SU-DHL-6 (cell line): Measurements from ENCODE around the gene SLC41A1.

Experiments
- EZH2phosphoT487 ChIP-seq: fragments of 200-600 bp; sonication (generic), shearing (Covaris generic); conservative IDR thresholded peaks from 2 replicates; pipeline ENCODE4 v1.6.1; 2018; ENCODE audit warnings: mild to moderate bottlenecking, antibody characterized with exemption, low read length, moderate library complexity, mixed read lengths
- TF ChIP-seq, protein P1 (sequence below): fragments of 200-600 bp; sonication (generic); IDR thresholded peaks from one replicate; pipeline ENCODE4 v1.5.1; 2017; ENCODE audit warnings: antibody characterized with exemption, mild to moderate bottlenecking, low read length, moderate library complexity; ENCODE audit not compliant: insufficient read depth, poor library complexity, severe bottlenecking

DNA sequence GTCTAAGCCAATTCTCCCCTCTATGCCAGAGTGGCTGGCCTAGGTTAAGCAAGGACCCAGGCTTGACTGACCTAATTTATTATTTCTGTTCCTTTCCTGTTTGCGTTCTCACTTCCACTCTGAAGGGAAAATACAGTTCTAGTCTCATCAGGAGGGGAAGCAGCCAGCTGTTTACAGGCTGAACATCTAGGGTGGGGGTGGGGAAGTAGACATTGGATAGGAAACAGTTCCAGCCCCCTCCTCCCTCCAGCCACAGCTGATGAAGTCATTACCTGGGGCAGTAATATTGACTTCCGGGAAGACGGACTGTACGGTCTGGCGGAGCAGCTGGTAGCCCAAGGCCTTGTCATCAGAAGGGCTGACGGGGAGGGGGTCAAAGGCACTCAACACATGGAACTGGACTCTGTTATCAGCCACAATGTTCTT, 19.3 kb upstream of the SLC41A1 start:
- TF ChIP-seq, protein P1, sequence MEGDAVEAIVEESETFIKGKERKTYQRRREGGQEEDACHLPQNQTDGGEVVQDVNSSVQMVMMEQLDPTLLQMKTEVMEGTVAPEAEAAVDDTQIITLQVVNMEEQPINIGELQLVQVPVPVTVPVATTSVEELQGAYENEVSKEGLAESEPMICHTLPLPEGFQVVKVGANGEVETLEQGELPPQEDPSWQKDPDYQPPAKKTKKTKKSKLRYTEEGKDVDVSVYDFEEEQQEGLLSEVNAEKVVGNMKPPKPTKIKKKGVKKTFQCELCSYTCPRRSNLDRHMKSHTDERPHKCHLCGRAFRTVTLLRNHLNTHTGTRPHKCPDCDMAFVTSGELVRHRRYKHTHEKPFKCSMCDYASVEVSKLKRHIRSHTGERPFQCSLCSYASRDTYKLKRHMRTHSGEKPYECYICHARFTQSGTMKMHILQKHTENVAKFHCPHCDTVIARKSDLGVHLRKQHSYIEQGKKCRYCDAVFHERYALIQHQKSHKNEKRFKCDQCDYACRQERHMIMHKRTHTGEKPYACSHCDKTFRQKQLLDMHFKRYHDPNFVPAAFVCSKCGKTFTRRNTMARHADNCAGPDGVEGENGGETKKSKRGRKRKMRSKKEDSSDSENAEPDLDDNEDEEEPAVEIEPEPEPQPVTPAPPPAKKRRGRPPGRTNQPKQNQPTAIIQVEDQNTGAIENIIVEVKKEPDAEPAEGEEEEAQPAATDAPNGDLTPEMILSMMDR, result no peak
- no peak for TF ChIP-seq EZH2phosphoT487
